ENCODE results near the gene NIPA2. TPM values are rescaled to one million over a fixed set of nuclear protein-coding genes. Genes with fewer than 3 reads are reported as not detected.

The NIPA2 gene
- total and polyA plus RNA-seq, 2 of the 8 experiments (the other 6 are each of a cell fraction or from before 2014, with no cell fraction given) = 38.5 to 81.7 TPM

GRCh38 chr15:22884344-22884743, 45.9 kb downstream of the NIPA2 start:
- FAIRE-seq (no peak), DNase-seq (ENCODE audit: low read depth in 1 of 2, low spot score in 2 of 2) (no peak)
- no peak overlapping the region for H2AK5ac ChIP-seq (ENCODE audit: low read depth, low read length)
- H2BK12ac ChIP-seq (ENCODE audit: low read depth, low read length) = no peak overlapping the region
- no peak overlapping the region for H3K14ac ChIP-seq (ENCODE audit: insufficient read length)
- no peaks in the 10 kb centered on the region; the same call in 1 of the 2 replicates for H3K79me1 ChIP-seq (ENCODE audit: low read depth, low read length)
- no peak overlapping the region for H3K23ac ChIP-seq (ENCODE audit: insufficient read length)
- H2BK20ac ChIP-seq (ENCODE audit: low read length) = no peak overlapping the region
- peaks cover 2 to 5% (median 3%) of the 10 kb centered on the region in 4 experiments; a peak in 3 of 8 replicates for H3K36me3 ChIP-seq (ENCODE audit: control insufficient read depth in 2 of 4, insufficient read depth in 4 of 4, low read length in 3 of 4)
- H3K4me1 ChIP-seq (replicated peaks in 1 of 4; ENCODE audit: control insufficient read depth in 3 of 4, insufficient read depth in 4 of 4, low read length in 3 of 4) = peaks cover 0 to 3% (median 0%) of the 10 kb centered on the region in 4 experiments; a peak in 1 of 7 replicates
- H3K9ac ChIP-seq (replicated peaks in 1 of 4; ENCODE audit: extremely low read depth in 1 of 4, low read depth in 3 of 4, low read length in 3 of 4) = no peak overlapping the region
- no peaks in the 10 kb centered on the region for H3K9me3 ChIP-seq (ENCODE audit: insufficient read depth in 2 of 2, low read depth in 1 of 2, low read length in 1 of 2)
- no peak overlapping the region for H4K5ac ChIP-seq (ENCODE audit: insufficient read length, low read depth, low read length)
- no peak overlapping the region; the same call in 1 of the 2 replicates for H3K18ac ChIP-seq (ENCODE audit: extremely low read depth, low read length)
- POLR2A ChIA-PET (ENCODE audit: partially characterized antibody) = interaction anchor here (1.0 to 1.3 kb wide), 3 partner anchors 8 to 95 kb away, joined by 3 read pairs; partner anchors contain the start of gene NIPA2
- H2BK5ac ChIP-seq (ENCODE audit: low read depth, low read length) = 0 out of 2 replicates have a peak overlapping the region, but pooled peaks have one; percentile 9
- no peak overlapping the region for H4K91ac ChIP-seq (replicated peaks; ENCODE audit: insufficient read length, low read length)
- WGBS, 2 experiments (ENCODE audit: extremely low coverage in 1 of 2, insufficient coverage in 1 of 2, insufficient read length in 1 of 2, insufficient replicate concordance in 2 of 2, low coverage in 1 of 2, low lambda C conversion rate in 2 of 2, missing lambda C conversion rate in 1 of 2) = 73% methylated on average over 1 of the region's 1 CpG; no CpG with 5 or more reads in 1 of the 2 experiments
- CTCF ChIA-PET (ENCODE audit: partially characterized antibody) = interaction anchor here (0.9 to 2.4 kb wide), 5 partner anchors 10 to 87 kb away, joined by 3 to 9 read pairs (median 4); no protein-coding TSS in a partner anchor
- H4K8ac ChIP-seq (ENCODE audit: extremely low read depth, insufficient read depth, low read length) = no peak overlapping the region
- H2AFZ ChIP-seq (ENCODE audit: low read length) = no peak overlapping the region
- H4K20me1 ChIP-seq (replicated peaks in 1 of 2; ENCODE audit: control insufficient read depth in 1 of 2, insufficient read depth in 2 of 2, low read length in 2 of 2) = no peaks in the 10 kb centered on the region
- H3K79me2 ChIP-seq (ENCODE audit: control insufficient read depth in 1 of 2, insufficient read depth in 2 of 2, low read length in 2 of 2) = no peaks in the 10 kb centered on the region
- H2BK120ac ChIP-seq (replicated peaks; ENCODE audit: low read depth, low read length) = no peak overlapping the region
- no peak overlapping the region for H3K56ac ChIP-seq (replicated peaks; ENCODE audit: insufficient read length, low read depth, low read length)
- H2BK15ac ChIP-seq (ENCODE audit: low read length) = no peak overlapping the region
- H3K4me3 ChIP-seq (ENCODE audit: extremely low read depth in 1 of 4, insufficient read depth in 2 of 4, low read depth in 3 of 4, low read length in 4 of 4) = no peak overlapping the region
- no peaks in the 10 kb centered on the region for H3K23me2 ChIP-seq (ENCODE audit: low read depth, low read length)
- H3K27me3 ChIP-seq (replicated peaks in 1 of 4; ENCODE audit: control insufficient read depth in 3 of 4, extremely low read depth in 1 of 4, insufficient read depth in 3 of 4, low read length in 3 of 4) = no peaks in the 10 kb centered on the region
- no peak overlapping the region for H3K4ac ChIP-seq (replicated peaks; ENCODE audit: insufficient read length, low read depth, low read length)
- H3K27ac ChIP-seq (ENCODE audit: low read depth, low read length) = no peak overlapping the region
- no peak overlapping the region for H3K4me2 ChIP-seq (ENCODE audit: insufficient read depth in 1 of 2, low read depth in 2 of 2, low read length in 2 of 2)
- no peak for TF ChIP-seq EGR1 (IDR thresholded peaks at IDR 0.05; ENCODE audit: borderline replicate concordance, low read depth, low read length)
- TF ChIP-seq NRF1 (IDR thresholded peaks at IDR 0.05; ENCODE audit: low read depth, low read length) = no peak
- TF ChIP-seq RAD21 (IDR thresholded peaks at IDR 0.05 in 1 of 2, conservative IDR thresholded peaks at IDR 0.05 in 1 of 2; ENCODE audit: low read depth in 2 of 2, low read length in 2 of 2) = peak; percentile 19 to 42
- TF ChIP-seq CTCF (IDR thresholded peaks at IDR 0.05; ENCODE audit: control extremely low read depth in 1 of 3, insufficient read depth in 1 of 3, low read depth in 1 of 3, low read length in 3 of 3) = peak; percentile 33 to 45 (median 44); a peak in 3 of 4 replicates
- TF ChIP-seq MAFK (IDR thresholded peaks at IDR 0.05; ENCODE audit: low read depth, low read length) = no peak
- TF ChIP-seq ATF3 (IDR thresholded peaks at IDR 0.05; ENCODE audit: insufficient read depth, low read depth, low read length) = no peak
- TF ChIP-seq USF2 (IDR thresholded peaks at IDR 0.05; ENCODE audit: low read length) = no peak
- no peak for TF ChIP-seq EP300 (IDR thresholded peaks at IDR 0.05; ENCODE audit: borderline replicate concordance in 1 of 2, low read depth in 2 of 2, low read length in 2 of 2)

Data from H1 (cell line).